Measurements from ENCODE around the gene TOR4A.

TOR4A gene

GRCh38 chr9:137293094-137293481 is 15.6 kb downstream of the TOR4A start:
- TF ChIP-seq SPI1 (IDR thresholded peaks at IDR 0.05; ENCODE audit: borderline replicate concordance, low read depth), result no peak
- TF ChIP-seq REST (IDR thresholded peaks at IDR 0.05; ENCODE audit: insufficient replicate concordance, low read depth), result no peak
- no peak for TF ChIP-seq POLR2AphosphoS5 (IDR thresholded peaks at IDR 0.05; ENCODE audit: low read depth)
- TF ChIP-seq GABPA (IDR thresholded peaks at IDR 0.05; ENCODE audit: low read depth), result no peak
- TF ChIP-seq CTCF (IDR thresholded peaks at IDR 0.05; ENCODE audit: insufficient read depth, low read length), result no peak
- peaks cover 6% of the 10 kb centered on the region for H3K27me3 ChIP-seq (ENCODE audit: insufficient read depth, poor library complexity, severe bottlenecking)
- H3K27ac ChIP-seq (replicated peaks), result no peak overlapping the region
- no peak for DNase-seq (ENCODE audit: low read depth in 1 of 2, low spot score in 1 of 2)
- no peak overlapping the region for H3K4me3 ChIP-seq (replicated peaks; ENCODE audit: insufficient read depth, low read length)

GRCh38 chr9:137293482-137294090 is 16.1 kb downstream of the TOR4A start:
- TF ChIP-seq CTCF (IDR thresholded peaks at IDR 0.05; ENCODE audit: insufficient read depth, low read length) (no peak), GABPA (IDR thresholded peaks at IDR 0.05; ENCODE audit: low read depth) (no peak), REST (IDR thresholded peaks at IDR 0.05; ENCODE audit: insufficient replicate concordance, low read depth) (no peak), SPI1 (IDR thresholded peaks at IDR 0.05; ENCODE audit: borderline replicate concordance, low read depth) (no peak), POLR2AphosphoS5 (IDR thresholded peaks at IDR 0.05; ENCODE audit: low read depth) (no peak)
- DNase-seq (ENCODE audit: low read depth in 1 of 2, low spot score in 1 of 2), result no peak
- H3K27ac ChIP-seq (replicated peaks), result no peak overlapping the region
- peaks cover 6% of the 10 kb centered on the region for H3K27me3 ChIP-seq (ENCODE audit: insufficient read depth, poor library complexity, severe bottlenecking)
- H3K4me3 ChIP-seq (replicated peaks; ENCODE audit: insufficient read depth, low read length), result no peak overlapping the region

GRCh38 chr9:137294091-137294680 is 16.7 kb downstream of the TOR4A start:
- TF ChIP-seq POLR2AphosphoS5 (IDR thresholded peaks at IDR 0.05; ENCODE audit: low read depth) (no peak), REST (IDR thresholded peaks at IDR 0.05; ENCODE audit: insufficient replicate concordance, low read depth) (no peak), CTCF (IDR thresholded peaks at IDR 0.05; ENCODE audit: insufficient read depth, low read length) (no peak), SPI1 (IDR thresholded peaks at IDR 0.05; ENCODE audit: borderline replicate concordance, low read depth) (no peak), GABPA (IDR thresholded peaks at IDR 0.05; ENCODE audit: low read depth) (no peak)
- Histone ChIP-seq H3K27ac (replicated peaks) (no peak overlapping the region), H3K27me3 (ENCODE audit: insufficient read depth, poor library complexity, severe bottlenecking) (peaks cover 6% of the 10 kb centered on the region), H3K4me3 (replicated peaks; ENCODE audit: insufficient read depth, low read length) (no peak overlapping the region)
- peak in 1 of 2 experiments; percentile 63 for DNase-seq (ENCODE audit: low read depth in 1 of 2, low spot score in 1 of 2)

Measured in HL-60 (cell line).